ENCODE measurements around the gene TH.

The TH gene

GRCh38 chr11:2173761-2174160, 2.1 kb upstream of the TH start:
- Histone ChIP-seq H3K36me3 (ENCODE audit: control insufficient read depth, insufficient read depth, low read length) (no peaks in the 10 kb centered on the region), H3K27me3 (ENCODE audit: control insufficient read depth, insufficient read depth, low read length) (no peaks in the 10 kb centered on the region), H3K27ac (ENCODE audit: low read depth, low read length) (no peak overlapping the region), H3K4me1 (ENCODE audit: control insufficient read depth, insufficient read depth, low read length) (no peaks in the 10 kb centered on the region), H3K9ac (ENCODE audit: low read depth, low read length) (no peak overlapping the region), H3K4me3 (ENCODE audit: low read depth, low read length) (no peak overlapping the region), H3K9me3 (ENCODE audit: control insufficient read depth, insufficient read depth, low read length) (no peaks in the 10 kb centered on the region)

DNA sequence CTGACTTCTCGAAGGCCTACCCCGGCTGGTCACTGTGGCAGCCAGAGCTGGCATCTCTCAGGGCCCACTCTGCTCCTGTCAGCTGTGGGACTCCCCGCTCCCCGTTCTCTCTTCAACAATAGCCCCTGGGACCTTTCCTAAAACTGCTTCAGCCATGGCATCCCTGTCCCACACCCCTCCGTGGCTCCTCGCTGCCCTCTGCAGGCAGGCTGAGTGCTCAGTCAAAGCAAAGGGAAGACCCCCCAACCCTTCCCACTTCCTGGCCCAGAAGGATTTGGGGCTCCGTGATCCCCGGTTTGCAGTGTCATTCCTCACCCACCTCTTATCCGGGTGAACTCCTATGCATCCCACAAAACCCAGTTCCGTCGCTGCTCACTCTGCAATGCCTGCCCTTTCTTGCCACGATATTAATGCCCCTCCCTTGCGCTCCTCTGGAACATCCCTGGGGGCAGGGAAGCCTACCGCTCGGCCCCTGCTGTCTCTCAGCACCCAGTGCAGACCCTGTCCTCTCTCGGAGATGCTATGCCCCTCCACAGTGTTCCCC, 1.6 kb upstream of the TH start:
- H3K9ac ChIP-seq (ENCODE audit: low read depth, low read length) = no peak overlapping the region
- no peak overlapping the region for H3K27ac ChIP-seq (ENCODE audit: low read depth, low read length)
- no peaks in the 10 kb centered on the region for H3K36me3 ChIP-seq (ENCODE audit: control insufficient read depth, insufficient read depth, low read length)
- H3K27me3 ChIP-seq (ENCODE audit: control insufficient read depth, insufficient read depth, low read length) = no peaks in the 10 kb centered on the region
- H3K9me3 ChIP-seq (ENCODE audit: control insufficient read depth, insufficient read depth, low read length) = no peaks in the 10 kb centered on the region
- no peak overlapping the region for H3K4me3 ChIP-seq (ENCODE audit: low read depth, low read length)
- no peaks in the 10 kb centered on the region for H3K4me1 ChIP-seq (ENCODE audit: control insufficient read depth, insufficient read depth, low read length)

GRCh38 chr11:2172676-2173075, 1.1 kb upstream of the TH start:
- H3K36me3 ChIP-seq (ENCODE audit: control insufficient read depth, insufficient read depth, low read length) = no peaks in the 10 kb centered on the region
- no peak overlapping the region for H3K4me3 ChIP-seq (ENCODE audit: low read depth, low read length)
- no peak overlapping the region for H3K9ac ChIP-seq (ENCODE audit: low read depth, low read length)
- H3K27me3 ChIP-seq (ENCODE audit: control insufficient read depth, insufficient read depth, low read length) = no peaks in the 10 kb centered on the region
- H3K9me3 ChIP-seq (ENCODE audit: control insufficient read depth, insufficient read depth, low read length) = no peaks in the 10 kb centered on the region
- H3K27ac ChIP-seq (ENCODE audit: low read depth, low read length) = no peak overlapping the region
- no peaks in the 10 kb centered on the region for H3K4me1 ChIP-seq (ENCODE audit: control insufficient read depth, insufficient read depth, low read length)

- no peaks in the 10 kb centered on the region; the same call in 1 of the 2 replicates for H3K27me3 ChIP-seq (ENCODE audit: control insufficient read depth, insufficient read depth, low read length)
These were observed 1.7 kb downstream of the TH start for GRCh38 chr11:2169626-2170570.

DNA sequence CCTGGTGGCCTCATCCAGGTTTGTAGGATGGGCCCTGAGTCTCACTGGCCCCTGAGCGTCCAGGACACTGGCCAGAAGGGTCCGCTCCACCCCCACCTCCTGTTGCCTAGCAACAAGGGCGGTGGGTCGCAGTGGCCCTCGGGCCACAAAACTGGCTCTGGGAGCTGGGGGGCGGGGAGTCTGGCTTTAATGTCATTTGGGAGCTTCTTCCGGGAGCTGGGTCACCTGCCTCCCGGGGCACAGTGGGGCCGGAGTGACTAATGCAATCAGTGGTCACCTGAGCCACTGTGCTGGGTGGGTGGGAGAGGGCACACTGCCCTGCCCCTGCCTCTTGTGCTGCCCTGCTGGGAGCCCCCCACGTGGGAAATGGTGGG, 2.6 kb downstream of the TH start:
- no peak overlapping the region for H3K4me3 ChIP-seq (ENCODE audit: low read depth, low read length)
- H3K27me3 ChIP-seq (ENCODE audit: control insufficient read depth, insufficient read depth, low read length) = no peaks in the 10 kb centered on the region; the same call in 1 of the 2 replicates
- H3K27ac ChIP-seq (ENCODE audit: low read depth, low read length) = no peak overlapping the region

More at GRCh38 chr11:2169626-2170570, 1.7 kb downstream of the TH start:
- Histone ChIP-seq H3K9ac (ENCODE audit: low read depth, low read length) (no peak overlapping the region), H3K4me1 (ENCODE audit: control insufficient read depth, insufficient read depth, low read length) (no peaks in the 10 kb centered on the region), H3K36me3 (ENCODE audit: control insufficient read depth, insufficient read depth, low read length) (no peaks in the 10 kb centered on the region), H3K9me3 (ENCODE audit: control insufficient read depth, insufficient read depth, low read length) (no peaks in the 10 kb centered on the region), H3K27ac (ENCODE audit: low read depth, low read length) (no peak overlapping the region), H3K4me3 (ENCODE audit: low read depth, low read length) (no peak overlapping the region)

GRCh38 chr11:2168286-2169004, 3.2 kb downstream of the TH start:
- Histone ChIP-seq H3K4me1 (ENCODE audit: control insufficient read depth, insufficient read depth, low read length) (no peaks in the 10 kb centered on the region), H3K4me3 (ENCODE audit: low read depth, low read length) (no peak overlapping the region), H3K9ac (ENCODE audit: low read depth, low read length) (no peak overlapping the region), H3K27ac (ENCODE audit: low read depth, low read length) (no peak overlapping the region), H3K9me3 (ENCODE audit: control insufficient read depth, insufficient read depth, low read length) (no peaks in the 10 kb centered on the region), H3K36me3 (ENCODE audit: control insufficient read depth, insufficient read depth, low read length) (no peaks in the 10 kb centered on the region), H3K27me3 (ENCODE audit: control insufficient read depth, insufficient read depth, low read length) (no peaks in the 10 kb centered on the region; the same call in 1 of the 2 replicates)

More for the DNA sequence above, 2.6 kb downstream of the TH start:
- Histone ChIP-seq H3K4me1 (ENCODE audit: control insufficient read depth, insufficient read depth, low read length) (no peaks in the 10 kb centered on the region), H3K9ac (ENCODE audit: low read depth, low read length) (no peak overlapping the region), H3K36me3 (ENCODE audit: control insufficient read depth, insufficient read depth, low read length) (no peaks in the 10 kb centered on the region), H3K9me3 (ENCODE audit: control insufficient read depth, insufficient read depth, low read length) (no peaks in the 10 kb centered on the region)

GRCh38 chr11:2167141-2168045, 4.2 kb downstream of the TH start:
- H3K27me3 ChIP-seq (ENCODE audit: control insufficient read depth, insufficient read depth, low read length) = no peaks in the 10 kb centered on the region; the same call in 1 of the 2 replicates
- no peak overlapping the region for H3K9ac ChIP-seq (ENCODE audit: low read depth, low read length)
- H3K36me3 ChIP-seq (ENCODE audit: control insufficient read depth, insufficient read depth, low read length) = no peaks in the 10 kb centered on the region
- H3K27ac ChIP-seq (ENCODE audit: low read depth, low read length) = no peak overlapping the region
- no peaks in the 10 kb centered on the region for H3K4me1 ChIP-seq (ENCODE audit: control insufficient read depth, insufficient read depth, low read length)
- no peak overlapping the region for H3K4me3 ChIP-seq (ENCODE audit: low read depth, low read length)
- no peaks in the 10 kb centered on the region for H3K9me3 ChIP-seq (ENCODE audit: control insufficient read depth, insufficient read depth, low read length)

GRCh38 chr11:2166091-2166851, 5.3 kb downstream of the TH start:
- Histone ChIP-seq H3K4me1 (ENCODE audit: control insufficient read depth, insufficient read depth, low read length) (no peaks in the 10 kb centered on the region), H3K4me3 (ENCODE audit: low read depth, low read length) (no peak overlapping the region), H3K36me3 (ENCODE audit: control insufficient read depth, insufficient read depth, low read length) (no peaks in the 10 kb centered on the region), H3K27me3 (ENCODE audit: control insufficient read depth, insufficient read depth, low read length) (no peaks in the 10 kb centered on the region; the same call in 1 of the 2 replicates), H3K9me3 (ENCODE audit: control insufficient read depth, insufficient read depth, low read length) (no peaks in the 10 kb centered on the region), H3K9ac (ENCODE audit: low read depth, low read length) (no peak overlapping the region), H3K27ac (ENCODE audit: low read depth, low read length) (no peak overlapping the region)

DNA sequence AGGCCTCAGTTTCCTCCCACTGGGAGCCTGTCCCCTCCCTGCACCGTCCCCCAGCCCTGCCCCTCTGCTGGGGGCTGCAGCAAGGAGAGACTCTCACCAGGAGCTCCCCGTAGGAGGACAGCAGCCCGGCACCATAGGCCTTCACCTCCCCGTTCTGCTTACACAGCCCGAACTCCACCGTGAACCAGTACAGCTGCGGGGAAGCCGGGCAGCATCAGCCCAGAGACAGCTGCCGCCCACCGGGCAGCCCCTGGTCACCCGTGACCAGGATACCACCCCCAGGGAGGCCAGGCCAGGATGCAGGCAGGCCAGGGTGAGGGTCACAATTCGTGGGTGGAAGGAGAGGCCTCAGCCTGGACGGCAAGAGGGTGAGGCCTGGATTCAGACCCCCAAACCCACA, 6.0 kb downstream of the TH start:
- no peaks in the 10 kb centered on the region; the same call in 1 of the 2 replicates for H3K27me3 ChIP-seq (ENCODE audit: control insufficient read depth, insufficient read depth, low read length)
- H3K9ac ChIP-seq (ENCODE audit: low read depth, low read length) = no peak overlapping the region
- H3K4me3 ChIP-seq (ENCODE audit: low read depth, low read length) = no peak overlapping the region
- H3K9me3 ChIP-seq (ENCODE audit: control insufficient read depth, insufficient read depth, low read length) = no peaks in the 10 kb centered on the region
- no peaks in the 10 kb centered on the region for H3K4me1 ChIP-seq (ENCODE audit: control insufficient read depth, insufficient read depth, low read length)
- no peaks in the 10 kb centered on the region for H3K36me3 ChIP-seq (ENCODE audit: control insufficient read depth, insufficient read depth, low read length)
- no peak overlapping the region for H3K27ac ChIP-seq (ENCODE audit: low read depth, low read length)

Data from HUES48 (cell line).